T-helper 1 cell (primary cell): ENCODE data around the gene THEM4.

Source experiments
- DNase-seq, 5 donors: peaks; one replicate each; pipeline ENCODE4 v3.0.0-alpha.2; 2012 to 2020
- total RNA-seq, 4 donors: gene quantifications; one replicate each; lab custom pipeline; 2026; lab: John Stamatoyannopoulos, UW

THEM4 gene
- total RNA-seq: 83.7 to 138 (median 107) reads per million in 4 donors

DNA sequence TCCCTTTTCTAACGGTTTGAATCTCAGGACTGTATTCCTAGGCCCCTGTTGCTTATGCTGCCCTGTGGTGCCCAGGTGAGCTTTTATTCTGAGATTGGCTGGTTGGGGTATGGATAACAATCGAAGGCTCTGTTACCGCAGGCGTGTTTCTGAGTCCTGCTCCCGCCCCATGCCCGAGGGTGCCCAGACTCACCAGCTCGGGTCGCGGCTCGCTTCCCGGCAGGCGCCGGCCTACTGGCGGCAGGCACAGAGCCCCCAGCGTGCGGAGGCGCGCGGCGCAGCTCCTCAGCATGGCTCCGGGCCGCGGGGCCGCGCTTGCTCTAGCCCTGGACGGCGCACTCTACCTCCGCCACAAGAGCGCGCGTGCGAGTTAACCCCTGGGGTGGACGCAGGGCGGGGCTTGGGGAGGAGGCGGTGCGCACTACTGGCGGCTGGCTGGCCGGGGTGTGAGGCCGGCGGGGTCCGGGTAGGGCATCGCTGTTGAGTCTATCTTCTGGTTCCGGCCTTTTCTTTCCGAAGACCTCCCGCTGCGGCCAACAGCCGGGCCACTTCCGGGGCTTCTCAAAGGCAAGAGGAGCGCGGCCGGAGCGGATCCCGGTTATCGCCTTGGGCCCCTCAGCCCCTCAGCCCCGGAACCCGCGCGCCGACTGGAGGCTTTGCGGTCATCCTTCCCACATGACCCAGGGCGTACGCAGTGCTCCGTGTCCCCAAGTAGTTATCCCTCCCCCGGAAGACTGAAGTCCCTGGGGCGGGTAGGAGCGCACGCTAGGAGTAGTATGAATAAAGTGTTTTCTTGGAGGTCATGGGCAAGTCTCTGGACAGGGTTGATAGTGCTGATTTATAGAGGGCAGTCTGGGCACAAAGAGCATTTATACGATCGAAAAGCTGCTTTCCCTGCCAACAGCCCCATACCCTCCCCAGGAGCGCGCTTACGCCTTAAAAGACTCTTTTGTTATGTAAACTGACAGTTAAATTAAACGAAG lies at the start of gene THEM4:
Gene THEM4, minus strand, starts transcription at position 345 of the 983 bp plus-strand sequence. Its CDS starts 53 bp downstream, at position 292.
- DNase-seq: peak; percentile 74 to 95 (median 79)

DNA sequence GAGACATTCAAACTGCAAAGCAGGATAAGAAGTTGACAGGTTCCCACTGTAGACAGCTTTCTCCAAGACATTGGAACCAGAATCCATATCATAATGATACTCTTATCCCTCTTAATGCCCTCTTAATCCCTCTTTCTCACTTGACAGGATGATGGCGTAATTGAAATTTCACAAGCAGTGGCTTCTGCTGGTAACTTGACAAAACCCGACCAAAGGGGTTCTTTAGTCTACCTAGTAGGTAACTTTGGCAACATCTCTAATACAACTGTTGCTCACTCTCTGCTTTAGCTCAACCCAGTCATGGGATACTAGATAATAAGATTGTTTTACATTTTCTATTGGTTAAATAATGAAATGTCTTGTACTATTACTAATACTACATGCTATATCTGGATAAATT lies 49.6 kb upstream of the THEM4 start:
- DNase-seq: no peak

DNA sequence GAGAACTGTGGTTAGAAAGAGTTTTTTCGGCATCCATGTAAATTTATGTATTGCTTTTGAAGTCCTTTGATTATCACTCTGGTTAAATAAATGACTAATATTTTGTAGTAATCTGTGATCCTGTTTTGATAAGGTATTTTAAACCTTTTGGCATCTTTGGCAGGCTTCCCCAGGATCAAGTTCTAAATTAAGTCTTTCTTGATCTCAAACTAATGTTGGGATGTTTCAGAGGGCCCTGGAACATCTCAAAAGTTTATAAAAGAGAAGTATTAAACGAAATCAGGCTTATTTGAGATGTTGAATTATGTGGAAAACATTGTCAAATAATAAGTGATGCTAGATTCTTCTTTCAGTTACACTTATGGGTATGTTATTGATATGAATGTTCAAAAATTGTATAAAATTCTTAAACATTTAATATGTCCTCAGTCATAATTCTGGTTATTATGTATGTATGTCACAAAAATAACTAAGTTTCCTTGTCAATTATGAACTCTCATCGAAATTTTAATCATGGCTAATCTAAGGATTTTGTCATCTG lies 47.7 kb upstream of the THEM4 start:
- DNase-seq: no peak

DNA sequence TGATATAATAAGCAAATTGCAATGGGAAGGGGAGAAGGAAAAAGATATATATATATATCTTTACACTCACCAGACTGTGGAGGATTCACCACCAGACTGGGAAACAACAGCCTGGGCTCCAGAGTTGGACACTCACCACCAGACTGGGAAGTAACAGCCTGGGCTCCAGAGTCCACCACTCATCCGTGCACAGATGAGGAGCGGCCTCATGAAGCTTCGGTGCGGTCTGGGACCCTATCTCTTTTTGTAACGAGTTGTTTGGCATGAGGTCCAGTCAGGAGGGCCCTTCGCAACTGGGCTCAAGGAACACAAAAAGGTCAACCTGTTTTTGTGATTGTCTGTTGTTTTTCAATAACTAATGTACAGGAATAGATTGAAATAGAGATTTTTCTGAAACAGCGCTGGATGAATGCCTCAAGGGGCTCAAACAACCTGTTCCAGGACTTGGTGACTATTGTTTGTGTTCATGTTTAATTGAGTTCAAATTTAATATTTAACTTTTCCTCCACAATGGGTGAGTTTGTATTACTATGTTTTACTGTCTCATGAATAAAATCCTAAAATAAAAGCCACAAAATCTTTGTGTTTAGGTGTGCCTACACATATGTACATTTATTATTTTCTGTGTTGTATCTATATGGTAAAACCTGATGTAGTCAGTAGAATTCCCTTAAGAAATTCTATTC lies 44.2 kb upstream of the THEM4 start:
- DNase-seq: no peak

DNA sequence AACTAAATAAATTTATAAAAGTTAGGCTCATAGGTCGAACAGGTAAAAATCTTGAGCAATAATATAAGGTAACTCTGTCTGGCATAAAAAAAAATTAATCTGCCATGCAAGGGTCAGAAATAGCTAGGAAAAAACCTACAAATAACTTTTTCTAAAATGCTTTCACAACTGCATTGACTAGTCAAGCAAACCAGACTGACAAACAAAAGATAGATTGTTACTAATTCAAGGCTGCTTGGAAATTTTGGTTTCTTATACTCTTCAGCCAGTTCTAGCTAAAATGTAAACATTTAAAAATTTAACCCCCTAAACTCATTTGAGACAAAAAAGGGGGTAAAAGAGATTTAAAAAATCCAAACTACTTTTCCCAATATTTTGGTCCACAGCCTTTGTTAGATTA lies 43.5 kb upstream of the THEM4 start:
- DNase-seq: no peak

DNA sequence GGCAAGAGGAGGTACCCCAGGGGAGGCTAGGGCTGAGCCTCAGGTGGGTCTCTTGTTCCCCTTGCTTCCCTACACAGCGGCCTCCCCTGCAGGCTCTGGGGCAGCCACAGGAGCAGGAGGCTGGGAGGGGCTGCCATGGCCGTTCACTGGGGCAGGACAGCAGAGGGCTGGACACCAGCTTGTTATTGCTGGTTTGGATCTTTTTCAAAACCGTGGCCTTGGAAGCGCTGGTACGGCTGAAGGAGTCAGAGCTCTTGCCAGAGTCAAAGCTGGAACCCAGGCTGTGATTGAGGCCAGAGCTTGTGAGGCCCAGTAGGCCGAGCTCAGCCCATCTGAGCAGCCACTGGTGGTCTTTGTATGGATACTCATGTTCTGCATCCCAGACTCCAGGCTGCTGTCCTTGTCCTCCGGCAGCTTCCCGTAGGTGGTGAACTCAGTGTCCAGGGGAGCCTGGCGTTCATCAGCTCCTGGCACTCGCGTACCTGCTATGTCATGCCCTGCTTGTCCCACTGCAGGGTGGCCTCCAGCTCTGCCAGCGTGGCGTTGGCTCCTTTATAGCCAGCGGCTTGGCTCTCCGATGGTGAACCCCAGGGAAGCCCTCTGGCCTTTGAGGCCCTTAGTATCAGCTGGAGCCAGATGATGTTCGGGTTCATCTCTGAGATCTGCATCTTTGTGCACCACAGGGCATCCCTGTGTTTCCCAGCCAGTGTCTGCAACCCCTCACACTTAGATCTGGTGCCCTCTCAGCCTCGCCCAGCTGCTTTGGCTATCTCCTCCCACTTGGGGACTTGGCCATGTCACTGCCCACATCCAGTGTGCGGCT lies 40.3 kb upstream of the THEM4 start:
- DNase-seq: no peak

DNA sequence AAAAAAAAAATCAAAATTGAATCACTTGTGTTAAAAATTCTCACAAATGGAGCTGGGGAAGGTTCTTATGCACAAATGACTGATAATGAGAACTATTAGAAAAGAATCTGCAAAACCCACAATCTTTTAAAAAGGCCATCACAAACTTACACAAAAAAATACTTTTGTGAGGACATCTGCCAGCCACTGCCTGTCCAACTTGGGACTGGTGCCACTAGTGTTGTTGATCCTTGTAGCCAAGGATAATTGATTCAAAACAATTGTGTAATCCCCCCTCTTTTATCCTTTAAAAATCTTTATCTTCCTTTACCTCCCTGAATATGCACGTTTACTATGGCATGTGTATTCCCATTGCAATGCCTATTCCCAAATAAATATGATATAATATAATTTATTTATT lies 39.2 kb upstream of the THEM4 start:
- no peak for DNase-seq

DNA sequence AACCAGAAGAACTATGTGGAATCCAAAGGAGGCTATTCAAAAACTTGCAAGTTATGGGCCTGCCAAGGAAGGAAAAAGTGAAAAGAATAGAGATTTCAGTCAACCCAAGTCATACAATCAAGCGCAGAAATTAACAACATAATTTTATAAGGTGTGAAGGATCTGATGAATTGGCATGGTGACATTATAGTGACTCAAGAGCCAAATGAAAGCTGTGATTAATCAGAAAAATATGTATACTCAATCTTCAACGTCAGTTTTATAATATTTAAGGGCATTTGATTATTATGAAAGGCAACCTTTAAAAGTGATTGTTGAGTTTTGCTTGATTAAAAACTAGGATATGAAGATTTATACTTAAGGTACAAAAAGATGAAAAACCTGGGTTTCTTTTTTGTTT lies 37.8 kb upstream of the THEM4 start:
- DNase-seq: no peak

DNA sequence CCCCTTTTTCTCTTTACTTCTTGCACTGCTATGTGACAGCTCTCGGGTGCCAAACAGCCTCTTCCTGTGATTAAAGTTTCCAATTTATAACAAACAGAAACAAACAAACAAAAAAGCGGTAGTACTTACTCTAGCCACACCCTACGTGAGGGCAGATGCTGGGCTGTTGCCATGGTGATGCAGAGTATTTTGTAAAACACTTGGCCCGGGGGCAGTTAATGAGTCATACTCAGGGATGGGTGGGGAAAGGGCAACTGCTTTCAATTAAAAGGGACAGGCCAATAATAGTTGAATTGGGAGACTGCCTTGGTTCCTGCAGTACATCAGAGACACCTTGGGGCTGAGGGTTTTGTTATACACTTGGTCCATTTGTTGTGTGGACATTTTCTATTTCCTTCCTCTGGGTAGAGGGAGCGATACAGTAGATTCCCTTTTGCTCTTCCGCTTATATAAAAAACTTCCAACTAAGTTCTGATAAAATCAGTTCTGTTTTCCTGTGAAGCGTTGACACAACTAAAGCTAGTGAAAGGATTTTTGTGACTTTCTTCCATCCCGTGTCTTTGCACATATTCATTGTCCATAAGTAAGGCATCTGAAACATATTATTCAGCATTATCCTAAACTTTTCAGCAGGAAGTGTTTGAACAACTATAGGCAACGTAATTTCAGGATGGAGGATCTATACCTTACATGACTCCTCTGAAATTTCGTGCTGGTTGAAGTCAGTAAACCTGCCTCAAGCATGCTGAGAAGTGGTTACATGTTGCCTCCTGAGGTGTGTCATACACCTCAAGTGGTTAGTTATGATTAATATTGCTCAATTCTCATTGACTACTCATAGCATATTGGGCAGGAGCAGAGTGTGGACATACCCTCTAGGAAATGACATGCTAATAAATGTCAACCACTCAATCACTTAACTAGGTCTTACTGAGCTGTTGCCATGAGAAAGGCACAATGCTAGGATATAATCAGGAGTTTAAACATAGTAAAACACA lies 36.7 kb upstream of the THEM4 start:
- DNase-seq: peak; percentile 76 to 92 (median 84)

DNA sequence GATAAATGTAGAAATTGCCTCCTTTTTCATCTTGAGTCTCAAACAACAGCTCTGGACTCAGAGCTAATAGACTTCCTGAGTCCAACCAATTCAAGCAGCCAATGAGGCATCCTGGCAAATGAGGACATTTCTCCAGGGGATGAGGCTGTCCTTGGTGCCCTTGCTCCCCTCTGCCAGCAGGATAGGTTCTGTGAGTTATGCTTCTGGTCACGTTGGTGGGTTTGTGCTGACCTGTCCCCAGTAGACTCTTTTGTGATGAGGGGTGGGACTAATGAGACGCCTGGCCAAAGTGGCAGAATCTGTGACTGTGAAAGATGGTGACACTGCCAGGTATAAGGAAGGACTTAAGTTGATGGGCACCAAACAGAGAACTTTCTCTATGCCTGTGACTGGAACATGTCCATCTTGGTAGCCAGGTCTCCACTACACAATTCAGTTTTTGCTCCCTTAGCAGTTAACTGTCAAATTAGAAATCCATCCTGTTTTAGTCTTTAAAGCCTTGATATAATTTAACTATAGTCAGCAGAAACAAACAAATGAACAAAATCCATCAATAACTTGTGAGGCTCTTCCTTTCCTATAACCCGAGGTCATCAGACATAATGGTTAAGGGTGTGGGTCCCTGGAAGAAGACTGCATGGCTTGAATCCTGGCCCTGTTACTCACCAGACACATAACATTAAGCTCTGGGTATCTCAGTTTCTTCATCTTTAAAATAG lies 35.7 kb upstream of the THEM4 start:
- DNase-seq: no peak

DNA sequence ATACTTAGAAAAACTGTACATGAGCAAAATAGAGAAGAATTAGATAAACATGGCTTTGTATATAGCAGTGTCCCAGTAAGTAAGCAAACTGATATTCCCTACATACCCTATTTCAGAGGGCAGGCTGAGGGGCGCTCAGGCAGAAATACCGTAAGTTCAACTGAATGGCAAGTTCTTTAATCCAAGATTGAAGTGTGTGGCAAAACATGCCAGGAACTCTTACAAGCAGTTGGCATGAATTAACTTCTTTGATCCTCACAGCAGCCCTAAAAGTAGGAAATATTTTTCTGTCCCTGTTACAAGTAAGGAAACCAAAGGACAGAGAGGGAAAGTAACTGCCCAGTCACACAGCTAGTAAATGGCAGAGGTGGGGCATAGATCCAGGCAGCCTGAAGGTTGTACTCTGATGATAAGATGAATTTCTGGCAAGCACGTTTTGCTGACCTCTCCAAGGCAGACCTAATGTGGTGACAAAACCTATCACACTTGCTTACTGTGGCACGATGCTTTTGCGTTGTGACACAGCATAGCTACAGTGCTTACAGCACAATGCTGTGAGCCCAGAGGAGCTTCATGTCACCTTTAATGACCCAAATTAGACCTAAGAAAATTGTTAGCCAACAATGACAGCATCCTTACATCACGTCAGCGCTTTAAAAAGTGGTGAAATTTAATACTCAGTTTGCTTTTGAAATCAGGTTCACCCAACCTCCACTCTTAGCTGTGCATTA lies 35.0 kb upstream of the THEM4 start:
- no peak for DNase-seq

DNA sequence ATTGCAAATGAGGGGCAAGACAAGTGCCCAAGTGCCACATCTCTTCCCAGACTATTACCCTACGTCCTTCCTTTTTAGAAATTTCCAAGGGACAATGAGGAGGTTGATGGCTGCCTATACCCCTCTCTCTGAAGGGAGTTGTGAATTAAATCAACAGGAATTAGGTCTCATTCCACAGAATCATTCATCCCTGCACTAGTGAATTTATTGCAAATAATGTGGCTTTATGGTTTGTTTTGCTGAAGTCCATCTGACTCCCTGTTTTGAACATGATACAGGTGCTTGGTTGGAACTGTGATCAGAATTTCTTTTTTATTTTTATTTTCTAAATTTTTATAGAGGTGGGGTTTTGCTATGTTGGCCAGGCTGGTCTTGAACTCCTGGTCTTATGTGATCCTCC lies 34.3 kb upstream of the THEM4 start:
- no peak for DNase-seq

DNA sequence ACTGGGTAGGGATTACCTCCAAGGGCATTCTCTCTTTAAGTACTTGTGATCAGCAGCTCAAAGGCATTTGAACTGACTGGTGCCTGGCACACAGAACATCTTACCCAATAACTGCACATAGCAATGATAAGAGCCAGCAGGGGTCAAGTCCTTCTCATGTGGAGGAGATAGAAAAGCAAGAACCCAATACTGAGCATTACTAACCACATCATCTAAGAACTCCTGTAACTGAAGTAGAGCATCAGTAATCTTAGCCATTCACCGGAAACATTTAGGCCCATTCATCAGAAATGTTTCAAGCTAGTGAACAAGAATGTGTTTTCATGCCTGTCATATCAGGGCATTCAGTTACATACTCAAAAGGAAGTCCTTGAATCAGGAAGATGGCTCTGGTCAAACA lies 33.6 kb upstream of the THEM4 start:
- no peak for DNase-seq

DNA sequence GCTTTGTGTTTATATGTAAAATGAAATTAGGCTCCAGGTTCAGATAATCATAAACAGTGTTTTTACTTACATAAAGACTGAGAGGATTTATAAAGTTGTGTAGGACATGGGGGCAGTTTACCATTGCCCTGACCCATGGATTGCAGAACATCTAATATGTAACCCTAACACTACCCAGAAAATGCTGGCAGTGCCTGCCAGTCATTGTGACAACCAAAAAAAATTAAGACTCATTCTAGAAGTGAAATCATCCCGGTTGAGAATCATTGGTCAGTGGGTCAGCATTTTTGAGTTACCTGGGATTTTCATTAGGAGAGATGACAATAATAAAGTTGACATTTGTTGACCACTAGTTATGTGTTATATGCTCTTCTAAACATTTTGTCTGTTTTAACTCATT lies 31.2 kb upstream of the THEM4 start:
- DNase-seq: no peak

DNA sequence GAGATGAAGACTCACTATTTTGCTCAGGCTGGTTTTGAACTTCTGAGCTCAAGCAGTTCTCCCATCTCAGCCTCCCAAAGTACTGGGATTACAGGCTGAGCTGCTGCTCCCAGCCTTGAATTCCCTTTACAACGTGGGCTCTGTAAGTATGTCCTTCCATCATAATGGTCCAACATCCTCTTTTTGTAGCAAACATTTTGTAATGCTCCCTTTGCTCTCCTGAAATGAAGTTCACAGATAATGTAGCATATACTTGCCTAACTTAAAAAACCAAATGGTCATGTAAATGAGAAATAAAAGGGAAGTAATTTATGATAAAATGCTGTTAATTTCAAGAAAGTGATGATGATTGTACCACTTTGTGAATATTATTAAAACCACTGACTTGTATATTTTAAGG lies 30.5 kb upstream of the THEM4 start:
- no peak for DNase-seq

DNA sequence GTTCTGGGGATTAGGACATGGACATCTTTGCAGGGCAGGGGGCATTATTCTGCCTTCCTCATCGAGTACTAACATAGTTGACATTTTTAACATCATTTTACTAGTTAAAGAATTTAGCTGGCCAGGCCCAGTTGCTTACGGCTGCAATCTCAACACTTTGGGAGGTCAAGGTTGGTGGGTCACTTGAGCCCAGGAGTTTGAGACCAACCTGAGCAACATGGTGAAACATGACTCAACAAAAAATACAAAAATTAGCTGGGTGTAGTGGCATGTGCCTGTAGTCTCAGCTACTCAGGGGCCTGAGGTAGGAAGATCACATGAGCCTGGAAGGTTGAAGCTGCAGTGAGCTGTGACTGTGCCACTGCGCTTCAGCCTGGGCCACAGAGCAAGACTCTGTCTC lies 29.8 kb upstream of the THEM4 start:
- no peak for DNase-seq

DNA sequence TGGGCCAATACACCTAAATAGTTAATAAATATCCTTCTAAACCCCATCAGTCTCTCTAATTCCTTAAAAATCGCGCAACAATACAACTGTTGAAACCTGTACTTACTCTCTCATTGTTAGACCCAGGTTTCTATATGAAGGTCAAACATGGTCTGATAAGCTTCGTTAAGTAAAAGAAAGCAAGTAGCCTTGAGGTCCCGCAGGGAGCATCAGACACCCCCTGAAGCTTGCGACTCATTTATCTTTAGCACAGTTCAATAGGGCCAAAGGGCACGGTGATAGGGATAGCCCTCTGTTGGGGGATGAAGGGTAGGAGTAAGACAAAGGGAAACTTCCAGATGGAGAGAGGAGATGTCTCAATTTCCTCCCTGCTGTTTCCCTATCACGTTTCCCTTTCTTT lies 27.3 kb upstream of the THEM4 start:
- no peak for DNase-seq

DNA sequence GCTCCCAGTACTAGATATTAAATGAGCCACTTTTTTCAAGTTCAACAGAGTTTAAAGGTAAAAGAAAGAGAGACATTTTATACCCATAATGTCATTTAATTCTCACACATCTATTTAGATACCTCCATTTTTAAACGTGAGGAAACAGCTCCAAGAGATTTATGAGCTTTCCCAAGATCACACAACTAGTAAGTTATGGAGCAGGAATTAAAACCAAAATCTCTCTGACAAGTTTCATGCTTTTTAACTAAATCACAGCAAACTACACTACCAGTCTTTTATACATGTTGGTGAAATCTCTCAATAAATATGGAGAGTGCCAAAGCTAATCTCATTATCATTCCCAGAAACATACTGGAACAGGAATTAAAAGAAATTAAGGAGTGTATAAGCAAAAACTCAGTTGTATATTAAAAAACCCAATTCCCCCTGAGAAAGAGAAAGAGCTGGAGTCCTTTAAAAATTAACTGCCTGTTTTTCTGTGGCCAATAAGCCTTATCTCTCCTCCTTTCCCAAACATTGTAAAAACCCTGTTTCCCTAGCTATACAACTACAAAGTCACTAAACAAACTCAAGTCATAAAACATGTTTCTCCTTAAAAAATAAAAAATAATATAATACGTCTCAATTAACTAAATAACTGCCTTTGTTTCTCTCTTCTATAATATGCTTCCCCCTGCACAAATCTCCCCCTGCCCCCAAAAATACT lies 26.7 kb upstream of the THEM4 start:
- DNase-seq: no peak

DNA sequence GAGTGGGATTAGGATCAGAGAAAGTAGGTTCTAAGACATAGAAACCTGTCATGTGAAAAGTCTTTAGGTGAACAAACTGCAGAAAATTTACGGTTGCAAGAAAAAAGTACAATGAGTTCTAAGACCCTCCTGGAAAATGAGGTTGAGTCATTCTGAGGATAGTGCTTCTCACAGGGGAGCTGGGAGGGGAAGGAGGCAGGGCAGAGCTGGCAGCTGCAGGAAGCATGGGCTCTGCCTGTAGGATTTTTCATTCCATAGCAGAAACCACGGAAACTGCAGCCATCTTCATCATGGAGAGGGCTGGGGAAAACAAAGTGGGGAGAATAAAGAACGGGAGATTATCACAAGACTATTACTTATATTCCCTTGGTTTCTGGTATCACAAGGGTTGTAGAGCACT lies 25.8 kb upstream of the THEM4 start:
- DNase-seq: no peak
